COLO668 (cell line): ENCODE measurements around the gene AEBP1.

Experiments
- DNase-seq: peaks from one replicate; lab custom pipeline; 2025; ENCODE audit not compliant: unreplicated experiment; lab: John Stamatoyannopoulos, UW

AEBP1 gene

DNA sequence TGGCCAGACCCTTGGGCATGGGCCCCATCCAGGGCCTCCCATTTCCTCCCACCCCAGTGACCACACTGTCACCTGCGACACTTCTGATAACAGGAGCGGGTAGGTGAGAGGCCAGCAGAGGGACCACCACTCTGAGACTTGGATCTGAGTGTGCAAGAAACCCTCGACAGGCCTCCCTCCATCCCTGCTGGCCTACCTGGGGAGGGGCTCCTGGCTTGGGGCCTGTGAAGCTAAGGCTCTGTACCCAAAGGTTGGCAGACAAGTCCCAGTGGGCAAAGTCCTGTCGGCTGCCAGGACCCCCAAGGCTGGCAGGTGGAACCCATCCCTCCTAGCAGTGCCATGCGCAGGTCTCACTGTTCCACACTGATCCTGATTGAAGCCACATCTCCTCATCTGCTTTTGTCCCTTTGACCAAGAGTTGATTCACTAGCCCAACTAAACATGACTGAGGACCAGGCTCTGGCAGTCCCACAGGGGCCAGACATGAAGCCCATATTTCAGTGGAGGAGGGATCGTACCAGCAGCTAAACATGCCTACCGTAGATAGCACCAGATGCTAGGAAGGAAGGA is 37.6 kb upstream of the AEBP1 start:
- no peak for DNase-seq

DNA sequence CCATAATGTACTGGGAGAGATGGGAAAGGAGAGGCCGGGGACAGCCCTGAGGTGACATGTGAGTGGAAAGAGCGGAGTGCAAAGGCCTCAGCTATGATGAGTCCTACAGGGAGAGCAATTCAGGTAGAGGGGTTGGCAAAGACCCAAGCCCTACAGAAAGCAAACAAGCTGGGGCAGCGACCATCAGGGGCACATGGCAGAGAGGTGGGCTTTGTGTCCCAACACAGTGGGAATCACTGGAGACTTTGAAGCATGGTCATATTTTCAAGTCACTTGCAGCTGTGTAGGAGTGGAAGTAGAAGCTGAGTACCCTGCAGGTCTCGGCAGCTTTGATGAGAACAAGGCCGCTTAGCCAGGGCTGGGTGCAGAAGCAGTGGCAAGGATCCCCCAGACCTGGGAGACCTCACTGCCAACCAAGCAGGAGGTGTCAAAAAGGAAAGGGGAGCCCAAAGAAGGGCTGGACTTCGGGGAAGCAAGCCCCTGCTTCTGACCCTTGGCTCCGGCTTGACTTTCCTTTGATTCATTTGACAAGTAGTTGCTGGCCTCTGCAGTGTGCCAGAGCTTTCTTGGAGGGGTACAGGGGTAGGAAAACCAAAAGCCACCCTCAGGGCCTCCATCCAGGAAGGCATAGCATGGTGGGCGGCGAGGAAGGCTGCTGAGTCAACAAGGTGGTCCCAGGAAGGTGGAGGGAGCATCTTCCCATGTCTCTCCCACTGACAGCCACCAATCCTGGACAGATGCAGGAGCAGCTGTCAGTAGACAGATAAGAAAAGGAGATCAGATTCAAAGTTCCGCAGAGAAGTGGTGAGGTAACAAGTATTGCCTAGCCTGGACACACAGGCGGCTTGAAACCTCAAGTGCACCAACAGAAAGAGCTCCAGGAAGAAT is 36.8 kb upstream of the AEBP1 start:
- no peak for DNase-seq

DNA sequence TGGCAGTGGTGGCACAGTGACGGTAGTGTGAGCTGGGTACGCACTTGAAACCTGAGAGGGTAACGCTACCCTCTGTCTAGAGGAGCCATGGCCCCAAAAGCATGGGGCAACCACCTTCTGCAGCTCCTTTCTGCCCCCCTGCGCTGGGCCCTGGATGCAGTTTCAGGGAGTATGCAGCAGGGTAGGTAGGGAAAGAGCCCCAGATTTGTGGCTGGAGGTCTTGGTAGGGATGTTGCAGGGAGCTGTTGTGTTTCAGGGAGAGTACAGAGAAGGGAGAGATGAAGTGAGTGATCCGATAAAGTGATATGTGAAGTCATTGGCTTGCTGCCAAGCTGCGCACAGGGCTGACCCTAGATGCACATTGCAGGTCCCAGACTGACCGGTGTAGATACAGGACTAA is 36.1 kb upstream of the AEBP1 start:
- DNase-seq: peak; percentile 67

DNA sequence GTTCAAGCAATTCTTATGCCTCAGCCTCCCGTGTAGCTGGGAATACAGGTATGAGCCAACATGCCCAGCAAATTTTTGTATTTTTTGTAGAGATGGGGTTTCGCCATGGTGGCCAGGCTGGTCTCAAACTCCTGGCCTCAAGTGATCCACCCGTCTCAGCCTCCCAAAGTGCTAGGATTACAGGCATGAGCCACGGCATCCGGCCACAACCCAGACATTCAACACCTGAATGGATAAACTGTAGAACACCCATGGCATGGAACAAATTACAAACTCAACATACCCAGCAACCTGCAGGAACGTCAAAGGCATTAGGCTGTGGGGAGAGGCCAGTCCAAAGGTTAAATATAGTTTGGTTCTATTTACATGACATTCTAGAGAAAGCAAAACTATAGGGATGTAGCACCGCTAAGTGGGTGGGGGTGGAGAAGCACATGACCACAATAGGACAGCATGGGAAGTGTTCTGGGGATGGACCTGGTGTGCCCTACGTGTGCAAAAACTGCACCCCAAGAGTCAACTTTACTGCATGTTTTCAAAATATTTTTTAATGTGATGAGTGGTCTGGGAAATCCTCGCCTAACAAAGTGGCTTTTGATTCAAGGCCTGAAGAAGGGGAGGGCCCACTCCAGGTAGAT is 32.3 kb upstream of the AEBP1 start:
- DNase-seq: no peak

DNA sequence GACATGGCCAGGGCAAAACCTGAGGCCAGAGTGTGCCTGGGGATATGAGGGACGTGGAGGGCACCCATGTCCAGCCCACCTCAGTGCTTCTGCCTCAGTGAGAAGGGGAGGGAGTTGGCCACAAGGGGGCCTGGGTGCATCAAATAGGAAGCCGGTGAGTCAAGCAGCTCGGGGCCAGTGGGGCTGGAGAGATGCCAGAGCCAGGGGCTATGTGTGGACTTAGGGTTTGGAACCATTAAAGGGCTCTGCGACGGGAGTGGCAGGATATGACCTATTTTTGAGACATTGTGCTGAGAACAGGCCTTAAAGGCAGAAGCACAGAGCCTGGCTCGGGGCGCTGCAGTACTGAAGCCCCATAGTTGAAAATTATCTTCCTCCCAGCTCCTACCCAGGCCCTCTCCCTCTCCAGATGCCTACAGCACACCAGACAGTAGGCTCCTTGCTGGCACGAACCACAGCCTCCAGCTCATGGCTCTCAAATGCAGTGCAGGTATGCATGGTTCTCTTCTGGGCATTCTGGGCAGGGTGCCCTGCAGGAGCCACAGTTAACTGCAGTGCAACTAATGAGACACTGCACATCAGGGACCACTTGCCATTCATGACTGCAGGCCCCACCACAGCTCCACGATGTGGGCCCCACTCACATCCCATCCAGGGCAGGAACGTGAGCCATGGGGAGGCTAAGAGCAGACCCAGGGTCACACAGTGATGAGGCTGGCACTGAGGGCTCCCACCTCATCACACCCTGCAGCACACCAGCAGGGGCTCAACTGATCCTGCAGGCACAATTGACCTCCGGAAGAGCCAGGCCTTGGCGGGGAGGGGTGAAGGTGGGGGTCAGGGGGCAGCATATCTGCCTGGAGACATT is 31.5 kb upstream of the AEBP1 start:
- peak; percentile 79 for DNase-seq

DNA sequence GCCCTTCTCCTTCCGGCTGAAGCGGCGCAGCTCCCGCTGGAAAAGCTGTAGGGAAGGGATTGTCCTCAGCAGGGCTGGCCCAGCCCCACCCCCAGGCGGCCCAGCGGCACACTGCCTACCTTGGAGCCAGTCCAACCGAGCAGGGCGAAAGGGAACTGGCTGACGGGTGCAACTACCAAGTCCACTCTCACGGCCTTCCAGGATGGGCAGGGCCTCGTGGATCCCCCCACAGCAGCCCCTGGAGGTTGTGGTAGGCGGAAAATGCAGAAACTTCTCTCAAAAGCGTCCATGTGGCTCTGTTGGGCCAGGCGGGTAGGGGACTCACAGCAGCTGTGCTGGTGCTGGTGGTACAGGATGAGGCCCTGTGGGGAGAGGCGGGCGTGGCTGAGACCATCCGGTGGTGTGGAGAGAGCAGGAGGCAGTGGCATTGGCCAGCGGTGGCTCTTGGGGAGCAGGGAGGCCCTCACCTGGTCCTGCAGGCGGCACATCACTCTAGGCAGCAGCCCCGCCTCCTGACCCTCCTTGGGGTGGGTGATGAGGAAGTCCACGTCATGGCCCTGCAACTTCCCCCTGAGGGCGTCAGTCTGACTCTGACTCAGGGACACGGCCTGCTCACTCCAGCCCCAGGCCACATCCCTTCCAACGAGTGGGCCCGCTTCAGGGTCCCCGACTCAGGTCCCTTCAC is 30.3 kb upstream of the AEBP1 start:
- no peak for DNase-seq

DNA sequence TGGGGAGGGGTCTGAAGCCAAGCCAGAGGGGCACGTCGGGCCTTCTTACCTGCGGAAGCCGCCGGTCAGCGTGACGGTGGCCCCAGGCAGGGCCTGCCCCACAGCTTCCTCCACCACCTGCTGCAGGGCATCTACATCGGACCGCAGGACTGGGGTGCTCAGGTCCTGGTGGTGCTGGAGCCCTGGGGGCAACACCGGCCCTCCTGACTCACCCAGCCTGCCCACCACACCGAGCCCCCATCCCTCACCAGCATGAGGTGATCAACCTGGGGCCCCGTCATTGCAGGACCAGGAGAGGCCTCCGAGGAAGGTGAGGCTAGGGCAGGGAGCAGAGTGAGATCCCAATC is 29.8 kb upstream of the AEBP1 start:
- no peak for DNase-seq

DNA sequence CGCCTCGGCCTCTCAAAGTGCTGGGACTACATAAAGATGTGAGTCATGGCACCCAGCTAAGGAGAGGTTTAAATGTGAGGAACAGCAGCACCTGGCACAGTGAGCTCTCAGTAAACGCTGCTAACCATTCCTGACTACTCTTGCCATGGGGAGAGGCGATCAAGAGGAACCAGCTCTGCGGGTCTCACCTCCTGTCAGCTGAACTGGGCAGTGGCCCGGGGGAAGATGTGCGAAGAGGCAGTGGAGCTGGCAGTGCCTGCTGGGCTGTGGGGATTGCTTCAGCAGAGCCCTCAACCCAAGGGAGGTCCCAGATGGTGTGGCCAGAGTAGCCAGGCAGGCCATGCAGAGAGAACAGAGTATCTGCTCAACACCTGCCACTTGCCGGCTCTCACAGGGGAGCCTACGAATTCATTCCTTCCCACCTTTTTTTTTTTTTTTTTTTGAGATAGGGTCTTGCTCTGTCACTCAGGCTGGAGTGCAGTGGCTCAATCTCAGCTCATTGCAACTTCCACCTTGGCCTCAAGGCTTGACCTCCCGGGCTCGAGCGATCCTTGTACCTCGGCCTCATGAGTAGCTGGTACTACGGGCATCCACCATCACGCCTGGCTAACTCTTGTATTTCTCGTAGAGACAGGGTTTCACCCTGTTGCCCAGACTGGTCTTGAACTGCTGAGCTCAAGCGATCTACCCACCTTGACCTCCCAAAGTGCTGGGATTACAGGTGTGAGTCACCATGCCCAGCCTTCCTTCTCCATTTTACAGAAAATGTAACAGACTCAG is 28.7 kb upstream of the AEBP1 start:
- DNase-seq: no peak

DNA sequence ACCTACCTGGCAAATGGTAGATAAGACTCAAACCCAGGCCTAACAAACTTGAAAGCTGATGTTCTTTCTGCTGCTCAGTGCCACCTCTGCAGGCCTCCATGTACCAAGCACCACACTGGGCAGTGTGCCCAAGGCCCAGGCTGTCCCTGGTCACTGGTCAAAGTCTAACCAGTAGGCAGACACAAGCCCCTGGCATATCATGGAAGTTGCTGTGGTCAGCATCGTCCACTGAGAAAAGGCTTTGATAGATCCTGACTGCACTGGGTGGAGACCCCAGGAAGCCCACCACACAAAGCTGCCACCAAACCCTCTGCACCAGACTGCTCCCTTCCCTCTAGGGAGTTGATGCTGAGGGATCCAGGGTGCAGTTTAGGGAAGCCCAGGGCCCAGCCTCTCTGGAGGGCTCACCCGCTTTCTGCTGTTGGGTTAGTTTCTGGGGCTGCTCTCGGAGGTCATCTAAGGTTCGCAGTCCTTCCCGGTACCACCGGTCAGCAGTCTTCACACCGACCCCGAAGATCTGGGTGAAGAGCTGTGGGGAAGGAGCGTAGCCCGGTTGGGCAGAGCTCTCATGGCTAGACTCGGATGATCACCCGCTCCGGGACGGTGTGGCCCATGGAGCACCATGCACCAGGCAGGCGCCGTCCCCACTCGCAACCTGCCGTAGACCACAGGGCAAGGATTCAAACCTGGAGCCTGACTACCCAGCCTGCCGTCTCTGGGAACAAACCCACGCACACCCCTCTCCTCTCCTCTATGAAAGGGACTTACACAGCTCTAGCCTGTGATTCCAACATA is 27.8 kb upstream of the AEBP1 start:
- no peak for DNase-seq

DNA sequence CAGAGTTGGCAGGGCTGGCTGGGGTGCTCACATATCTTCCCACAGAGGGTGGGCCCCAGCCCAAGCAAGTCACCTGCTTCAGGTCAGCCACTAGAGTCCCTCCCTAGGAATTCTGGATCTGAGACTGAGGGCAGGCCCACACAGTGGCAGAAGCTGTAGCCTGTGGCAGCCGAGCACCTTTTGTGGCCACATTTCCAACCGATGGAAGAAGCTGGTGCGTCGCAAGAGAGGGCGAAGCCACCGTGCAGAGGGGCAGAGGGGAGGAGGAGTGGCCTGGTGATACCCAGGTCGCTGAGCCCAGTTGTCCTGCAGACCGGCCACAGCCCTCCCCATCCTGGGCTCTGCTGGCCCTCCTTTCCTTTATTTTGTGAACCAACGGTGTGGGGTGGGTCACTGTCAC is 27.1 kb upstream of the AEBP1 start:
- DNase-seq: no peak

DNA sequence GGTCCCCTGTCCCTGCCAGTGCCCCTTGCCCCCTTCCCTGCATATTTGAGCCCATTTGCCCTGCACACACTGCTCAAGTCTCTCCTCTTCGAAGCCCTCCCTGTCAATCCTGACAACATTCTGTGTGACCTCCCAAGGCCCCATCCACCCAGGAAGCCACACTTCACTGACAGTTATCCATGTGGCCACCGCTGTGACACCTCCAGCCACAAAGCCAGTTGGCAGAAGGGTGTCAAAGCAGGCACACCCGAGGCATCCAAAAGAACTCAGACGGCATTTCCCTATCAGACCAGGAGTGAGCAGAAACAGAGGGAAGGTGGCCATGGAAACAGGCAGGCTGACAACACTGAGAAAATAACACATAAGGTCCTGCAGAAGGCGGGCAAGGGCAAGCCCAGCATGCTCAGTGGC is 26.5 kb upstream of the AEBP1 start:
- DNase-seq: no peak

DNA sequence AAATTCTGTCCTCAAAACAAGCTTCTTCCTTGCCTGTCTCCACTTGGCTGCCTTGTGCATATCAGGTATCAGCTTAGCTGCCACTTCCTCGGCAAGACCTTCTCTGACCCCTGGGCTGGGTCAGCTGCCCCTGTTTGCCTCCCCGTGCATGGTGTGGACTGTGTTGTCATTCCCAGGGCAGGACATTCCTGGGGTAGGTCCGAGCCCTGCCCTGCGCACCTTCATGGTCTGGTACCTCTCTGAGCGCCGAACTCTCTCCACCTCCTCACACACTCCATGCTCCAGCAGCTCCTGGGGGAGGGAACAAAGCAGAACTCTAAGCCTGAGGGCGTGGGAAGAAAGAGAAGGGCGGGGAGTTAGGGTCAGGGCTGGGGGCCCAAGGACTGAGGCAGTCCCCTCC is 25.6 kb upstream of the AEBP1 start:
- DNase-seq: no peak

DNA sequence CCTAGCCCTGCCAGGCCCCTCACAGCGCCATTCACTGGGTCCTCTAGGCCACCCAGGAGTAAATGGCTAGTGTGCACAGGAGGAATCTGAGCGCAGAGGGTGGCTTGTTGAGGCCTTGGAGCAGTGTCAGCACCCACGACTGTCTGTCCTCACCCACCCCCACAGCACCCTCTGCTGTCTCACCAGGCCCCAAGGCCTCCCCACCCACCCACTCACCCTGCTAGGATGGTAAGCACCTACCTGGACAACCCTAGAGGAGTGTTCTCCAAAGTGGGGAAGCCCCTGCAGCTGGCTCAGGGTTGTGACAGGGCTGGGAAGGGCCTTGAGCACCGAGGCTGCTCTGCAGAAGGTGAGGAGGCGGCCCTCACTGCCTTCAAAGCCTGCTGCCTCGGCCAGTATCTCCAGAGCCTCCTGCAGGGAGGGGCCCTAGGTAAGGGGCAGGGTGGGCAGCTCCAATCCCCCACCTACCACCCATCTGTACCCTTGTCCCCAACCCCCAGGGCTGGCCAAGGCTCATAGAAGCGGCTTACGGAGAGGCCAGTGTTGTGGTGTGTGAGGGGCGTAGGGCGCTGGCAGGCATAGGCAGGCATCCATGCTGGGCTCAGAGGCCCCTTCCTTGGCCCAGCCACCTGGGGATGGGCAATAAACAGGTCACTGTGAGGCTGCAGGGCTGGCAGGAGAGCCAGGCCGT is 24.7 kb upstream of the AEBP1 start:
- no peak for DNase-seq

DNA sequence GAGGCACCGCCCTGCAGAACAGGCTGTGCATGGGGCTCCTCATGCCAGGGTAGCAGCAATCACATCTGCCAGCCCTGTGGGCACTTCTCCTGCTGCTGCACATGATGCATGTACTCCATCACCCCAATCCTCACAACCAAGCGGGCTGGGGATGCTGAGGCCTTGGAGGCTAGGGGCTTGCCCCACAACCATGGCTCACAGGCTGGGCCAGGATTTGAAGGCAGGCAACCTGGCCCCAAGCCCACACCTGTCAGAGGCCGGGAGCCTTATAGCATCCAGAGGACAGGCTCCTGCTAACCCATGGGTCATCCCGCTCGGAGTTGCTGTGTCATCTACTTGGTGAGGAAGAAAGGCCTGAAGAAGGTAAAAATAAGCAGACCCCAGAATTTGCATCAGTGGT is 24.0 kb upstream of the AEBP1 start:
- no peak for DNase-seq

DNA sequence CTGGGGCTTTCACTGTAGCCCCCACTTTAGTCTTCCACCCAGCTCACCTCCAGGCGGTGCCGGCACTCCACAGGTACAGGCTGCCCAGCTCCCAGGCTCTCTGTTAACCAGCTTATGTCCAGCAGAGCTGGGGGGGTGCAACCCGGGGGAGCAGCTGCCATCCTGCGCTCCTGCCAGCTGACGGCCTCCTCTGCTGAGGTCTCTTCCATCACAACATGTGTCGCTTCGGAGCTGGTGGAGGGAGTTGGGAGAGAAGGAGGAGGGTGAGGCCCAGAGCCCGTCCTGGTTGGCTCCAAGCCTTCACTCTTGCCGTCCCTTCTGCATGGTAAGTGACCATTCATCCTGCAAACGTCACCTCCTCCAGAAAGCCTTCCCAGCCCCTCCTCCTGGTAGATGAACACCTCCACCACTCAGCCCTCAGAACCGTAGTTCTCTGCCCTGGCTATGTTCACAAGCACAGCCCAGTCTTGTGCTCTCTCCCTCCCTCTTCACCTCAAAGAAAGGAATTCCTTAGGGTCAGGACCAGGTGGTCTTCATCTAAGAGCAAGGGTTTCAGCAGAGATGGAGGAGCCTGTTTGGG is 23.4 kb upstream of the AEBP1 start:
- DNase-seq: no peak

DNA sequence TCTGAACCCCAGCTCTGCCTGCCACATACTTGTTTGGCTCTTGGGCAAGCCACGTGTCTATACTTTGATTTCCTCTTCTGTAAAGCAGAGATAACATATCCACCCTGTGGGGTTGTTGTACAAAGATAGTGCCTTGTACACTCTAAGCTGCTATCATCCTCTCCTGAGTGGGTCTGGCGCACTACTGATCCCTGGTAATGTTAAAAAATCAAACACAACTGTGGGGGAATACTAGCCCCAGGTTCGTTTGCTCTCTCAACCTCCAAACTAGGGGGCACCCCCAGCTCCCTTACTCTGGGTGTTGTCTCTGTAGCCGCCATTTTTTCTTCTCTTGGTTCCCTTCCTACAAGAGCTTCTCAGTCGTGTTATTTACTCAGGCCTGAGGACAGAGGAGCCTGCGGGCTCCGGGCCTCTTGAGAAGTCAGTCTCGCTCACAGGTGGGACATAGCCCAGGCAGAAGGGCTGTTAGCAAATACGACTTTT is 22.8 kb upstream of the AEBP1 start:
- DNase-seq: no peak

DNA sequence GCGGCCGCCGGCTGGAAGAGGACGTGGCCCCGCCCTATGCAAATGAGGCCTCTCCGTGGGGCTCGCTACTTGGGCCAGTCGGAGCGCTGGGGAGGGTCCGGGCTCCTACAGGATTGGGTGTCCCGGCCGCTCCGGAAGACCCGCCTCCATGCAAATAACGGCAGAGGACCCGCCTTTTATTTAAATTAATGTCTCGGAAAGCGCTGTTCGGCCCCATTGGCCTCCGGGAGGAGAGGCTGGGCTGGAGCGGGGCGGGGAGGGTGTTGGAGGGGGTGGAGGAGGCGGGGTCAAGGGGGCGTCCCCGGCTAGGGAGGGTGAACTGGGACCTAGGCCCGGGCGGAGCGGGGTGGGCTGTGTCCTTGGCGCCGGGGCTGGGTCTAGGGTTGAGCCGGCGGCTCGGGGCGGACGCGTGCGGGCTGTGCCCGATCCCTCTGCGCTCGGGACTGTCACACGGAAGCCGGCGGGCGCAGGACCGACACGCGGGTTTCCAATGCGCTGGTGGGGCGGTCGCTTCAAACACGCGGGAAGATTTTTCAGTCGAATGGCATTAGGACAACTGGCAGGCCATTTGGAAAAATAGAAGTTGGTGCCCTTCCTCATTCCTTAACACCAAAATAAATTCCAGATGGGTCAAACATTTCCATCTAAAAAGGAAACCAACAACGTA is 21.5 kb upstream of the AEBP1 start:
- DNase-seq: peak; percentile 99

DNA sequence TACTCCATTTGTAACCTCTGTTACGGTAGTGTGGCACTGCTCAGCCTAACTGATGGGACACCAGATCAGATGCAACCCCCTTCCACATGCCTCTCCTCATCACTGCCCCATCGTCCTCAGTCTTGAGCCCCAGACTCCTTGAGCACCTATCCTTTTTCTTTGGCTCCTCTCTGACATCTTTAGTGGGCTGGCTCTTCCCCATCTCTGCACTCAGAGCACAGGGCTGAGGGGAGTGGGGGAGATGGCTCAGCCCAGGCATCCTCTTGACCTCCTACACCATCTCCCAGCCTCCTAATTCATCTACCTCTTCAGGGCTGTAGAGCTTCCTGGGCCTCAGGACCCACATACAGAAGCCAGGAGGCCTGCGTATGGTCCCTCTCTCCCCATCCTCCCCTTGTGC is 20.3 kb upstream of the AEBP1 start:
- no peak for DNase-seq
